HG02678 (cell line): ENCODE data around the gene B4GALT4.

Experiments used
- ATAC-seq: cut with Tn5 transposase; IDR thresholded peaks from one replicate; pipeline ENCODE4 v1.9.1; 2021; ENCODE audit warnings: mild to moderate bottlenecking, moderate library complexity; ENCODE audit not compliant: unreplicated experiment

Gene B4GALT4

GRCh38 chr3:119238363-119238762 lies 2.3 kb downstream of the B4GALT4 start:
- no peak for ATAC-seq

GRCh38 chr3:119237299-119237698 lies 3.4 kb downstream of the B4GALT4 start:
- no peak for ATAC-seq

GRCh38 chr3:119236756-119237155 lies 3.9 kb downstream of the B4GALT4 start:
- ATAC-seq = no peak

GRCh38 chr3:119235151-119235550 lies 5.5 kb downstream of the B4GALT4 start:
- ATAC-seq = no peak

GRCh38 chr3:119234610-119235009 lies 6.1 kb downstream of the B4GALT4 start:
- ATAC-seq = no peak

GRCh38 chr3:119230745-119231144 lies 9.9 kb downstream of the B4GALT4 start:
- ATAC-seq = no peak

GRCh38 chr3:119230071-119230470 lies 10.6 kb downstream of the B4GALT4 start:
- ATAC-seq = no peak

- ATAC-seq = no peak
These were observed 11.5 kb downstream of the B4GALT4 start for GRCh38 chr3:119229190-119229589.

GRCh38 chr3:119228373-119229145 lies 12.1 kb downstream of the B4GALT4 start:
- no peak for ATAC-seq

- ATAC-seq = no peak
These were observed 13.4 kb downstream of the B4GALT4 start for GRCh38 chr3:119227070-119227850.

- ATAC-seq = no peak
These were observed 15.6 kb downstream of the B4GALT4 start for GRCh38 chr3:119225121-119225520.

GRCh38 chr3:119223511-119223910 lies 17.2 kb downstream of the B4GALT4 start:
- ATAC-seq = no peak

- ATAC-seq = no peak
These were observed 18.3 kb downstream of the B4GALT4 start for GRCh38 chr3:119222391-119222790.

- ATAC-seq = no peak
These were observed 18.8 kb downstream of the B4GALT4 start for GRCh38 chr3:119221779-119222320.

- no peak for ATAC-seq
These were observed 19.6 kb downstream of the B4GALT4 start for GRCh38 chr3:119220970-119221667.

- no peak for ATAC-seq
These were observed 20.5 kb downstream of the B4GALT4 start for GRCh38 chr3:119220198-119220597.

- peak; percentile 99 for ATAC-seq
These were observed 21.6 kb downstream of the B4GALT4 start for GRCh38 chr3:119219069-119219468.

GRCh38 chr3:119211803-119212202 lies 28.9 kb downstream of the B4GALT4 start:
- ATAC-seq = no peak

- ATAC-seq = no peak
These were observed 29.5 kb downstream of the B4GALT4 start for GRCh38 chr3:119211193-119211592.

- ATAC-seq = no peak
These were observed 33.2 kb downstream of the B4GALT4 start for GRCh38 chr3:119207512-119207875.
